ENCODE data around the gene TBC1D9. TPM values are rescaled to one million over a fixed set of nuclear protein-coding genes. Genes with fewer than 3 reads are reported as not detected.

TBC1D9 gene
- polyA plus RNA-seq, 3 donors: 13.6 to 33.5 (median 21.0) TPM

- H3K4me3 ChIP-seq (replicated peaks in 1 of 3; ENCODE audit: low read depth in 2 of 3, low read length in 3 of 3): no peak overlapping the region
- H3K36me3 ChIP-seq (replicated peaks in 1 of 2; ENCODE audit: control insufficient read depth in 1 of 2, insufficient read depth in 2 of 2, low read length in 2 of 2): peaks cover 44 to 81% of the 10 kb centered on the region in 2 donors
- Mint-ChIP-seq H3K27ac (peak overlapping the region in 1 of 7 donors; percentile 2), H3K4me3 (no peak overlapping the region), H3K36me3 (peaks cover 60 to 69% of the 10 kb centered on the region in 2 donors), H3K9me3 (peaks cover 0 to 1% (median 0%) of the 10 kb centered on the region in 7 donors), H3K4me1 (no peaks in the 10 kb centered on the region), H3K27me3 (ENCODE audit: low read depth in 3 of 3) (no peaks in the 10 kb centered on the region)
- H3K9ac ChIP-seq (ENCODE audit: insufficient read depth, low read length, poor library complexity, severe bottlenecking): no peak overlapping the region
- H4K20me1 ChIP-seq (ENCODE audit: insufficient read depth, low read length): peaks cover 4% of the 10 kb centered on the region
- WGBS (ENCODE audit: insufficient coverage): 100% methylated on average over 1 of the region's 2 CpGs
- no peaks in the 10 kb centered on the region for H3K4me1 ChIP-seq (ENCODE audit: control insufficient read depth in 1 of 2, insufficient read depth in 2 of 2, low read length in 2 of 2)
- intact Hi-C loops (cut with micrococcal nuclease): no loop called here
- no peaks in the 10 kb centered on the region for H3K27me3 ChIP-seq (ENCODE audit: control insufficient read depth in 2 of 2, insufficient read depth in 2 of 2, low read length in 2 of 2)
- no peak overlapping the region for H2AFZ ChIP-seq (ENCODE audit: insufficient read depth, low read depth, low read length, poor library complexity, severe bottlenecking)
- DNase-seq: no peak
- H3K27ac ChIP-seq (ENCODE audit: low read depth in 1 of 2, low read length in 2 of 2): no peak overlapping the region
- H3K4me2 ChIP-seq (replicated peaks; ENCODE audit: extremely low read depth, low read length, poor library complexity, severe bottlenecking): no peak overlapping the region
- no peaks in the 10 kb centered on the region for H3K9me3 ChIP-seq (replicated peaks in 1 of 2; ENCODE audit: control insufficient read depth in 1 of 2, insufficient read depth in 1 of 2, low read length in 2 of 2)
- TF ChIP-seq CTCF (IDR thresholded peaks at IDR 0.05): no peak
- H3K79me2 ChIP-seq (ENCODE audit: insufficient read depth, low read length): no peaks in the 10 kb centered on the region
These were observed 128.2 kb downstream of the TBC1D9 start for GRCh38 chr4:140628016-140628415.

- no CpG with 5 or more reads among the region's 2 CpGs for WGBS (ENCODE audit: insufficient coverage)
- Histone ChIP-seq H3K27me3 (ENCODE audit: control insufficient read depth in 2 of 2, insufficient read depth in 2 of 2, low read length in 2 of 2) (no peaks in the 10 kb centered on the region), H3K9ac (ENCODE audit: insufficient read depth, low read length, poor library complexity, severe bottlenecking) (no peak overlapping the region), H3K79me2 (ENCODE audit: insufficient read depth, low read length) (no peaks in the 10 kb centered on the region), H3K4me1 (ENCODE audit: control insufficient read depth in 1 of 2, insufficient read depth in 2 of 2, low read length in 2 of 2) (no peaks in the 10 kb centered on the region), H3K27ac (ENCODE audit: low read depth in 1 of 2, low read length in 2 of 2) (no peak overlapping the region), H3K4me2 (replicated peaks; ENCODE audit: extremely low read depth, low read length, poor library complexity, severe bottlenecking) (no peak overlapping the region), H4K20me1 (ENCODE audit: insufficient read depth, low read length) (peaks cover 4% of the 10 kb centered on the region), H3K9me3 (replicated peaks in 1 of 2; ENCODE audit: control insufficient read depth in 1 of 2, insufficient read depth in 1 of 2, low read length in 2 of 2) (no peaks in the 10 kb centered on the region), H3K4me3 (replicated peaks in 1 of 3; ENCODE audit: low read depth in 2 of 3, low read length in 3 of 3) (no peak overlapping the region), H2AFZ (ENCODE audit: insufficient read depth, low read depth, low read length, poor library complexity, severe bottlenecking) (no peak overlapping the region), H3K36me3 (replicated peaks in 1 of 2; ENCODE audit: control insufficient read depth in 1 of 2, insufficient read depth in 2 of 2, low read length in 2 of 2) (peaks cover 51 to 80% of the 10 kb centered on the region in 2 donors)
- TF ChIP-seq CTCF (IDR thresholded peaks at IDR 0.05): no peak
- Mint-ChIP-seq H3K4me1 (no peaks in the 10 kb centered on the region), H3K36me3 (peaks cover 64 to 68% of the 10 kb centered on the region in 2 donors), H3K27me3 (ENCODE audit: low read depth in 3 of 3) (no peaks in the 10 kb centered on the region), H3K9me3 (peaks cover 0 to under 1% (median 0%) of the 10 kb centered on the region in 7 donors), H3K4me3 (no peak overlapping the region), H3K27ac (no peak overlapping the region)
- intact Hi-C loops (cut with micrococcal nuclease): no loop called here
- no peak for DNase-seq
These were observed 129.4 kb downstream of the TBC1D9 start for GRCh38 chr4:140626661-140627376.

Measured in CD14-positive monocyte (primary cell).